ENCODE results near the gene CTU2.
"Not testable (repeated sequence)": the region's sequence is repeated elsewhere in the genome, so short reads cannot be mapped to it uniquely, and the experiment has no call there.

Gene CTU2

GRCh38 chr16:88706229-88706964 is at the start of gene CTU2, which contains the start of gene RNF166:
TSS of gene CTU2 (plus strand) at chr16:88706503. CDS start at chr16:88706531, 28 bp downstream.
TSS of gene RNF166 (minus strand) at chr16:88706408. CDS start at chr16:88706325, 83 bp downstream.
- DNase-seq, result peak; percentile 17

- DNase-seq, result no peak
Measured at GRCh38 chr16:88657371-88657770, 48.9 kb upstream of the CTU2 start.

- no peak for DNase-seq
Measured at GRCh38 chr16:88658714-88659113, 47.6 kb upstream of the CTU2 start.

GRCh38 chr16:88659160-88659559 is 47.1 kb upstream of the CTU2 start:
- no peak for DNase-seq

GRCh38 chr16:88661468-88661867 is 44.8 kb upstream of the CTU2 start:
- DNase-seq, result no peak

GRCh38 chr16:88662222-88662842 is 44.0 kb upstream of the CTU2 start:
- no peak for DNase-seq

- DNase-seq, result peak; percentile 77
Measured at GRCh38 chr16:88662843-88663606, 43.3 kb upstream of the CTU2 start, which contains the start of gene MVD. TSS of gene MVD (minus strand) at chr16:88663091. CDS start at chr16:88663080, 11 bp downstream.

- DNase-seq, result no peak
Measured at GRCh38 chr16:88665148-88665547, 41.2 kb upstream of the CTU2 start.

- DNase-seq, result no peak
Measured at GRCh38 chr16:88665570-88665969, 40.7 kb upstream of the CTU2 start.

GRCh38 chr16:88667461-88667860 is 38.8 kb upstream of the CTU2 start:
- no peak for DNase-seq

- DNase-seq, result not testable (repeated sequence)
Measured at GRCh38 chr16:88669493-88669892, 36.8 kb upstream of the CTU2 start.

GRCh38 chr16:88669980-88670379 is 36.3 kb upstream of the CTU2 start:
- DNase-seq, result no peak

GRCh38 chr16:88671806-88672205 is 34.5 kb upstream of the CTU2 start:
- no peak for DNase-seq

GRCh38 chr16:88672776-88673175 is 33.5 kb upstream of the CTU2 start:
- DNase-seq, result no peak

GRCh38 chr16:88673716-88674379 is 32.5 kb upstream of the CTU2 start:
- DNase-seq, result no peak

GRCh38 chr16:88676502-88677242 is 29.6 kb upstream of the CTU2 start:
- no peak for DNase-seq

GRCh38 chr16:88677721-88678120 is 28.6 kb upstream of the CTU2 start:
- DNase-seq, result no peak

- DNase-seq, result no peak
Measured at GRCh38 chr16:88678224-88678979, 27.9 kb upstream of the CTU2 start.

GRCh38 chr16:88680554-88681083 is 25.7 kb upstream of the CTU2 start:
- no peak for DNase-seq

GRCh38 chr16:88681084-88681680 is 25.1 kb upstream of the CTU2 start:
- no peak for DNase-seq

All from DMS79 (cell line).